Raji (cell line): ENCODE measurements around the gene CS.

Experiments
- POLR2A ChIP-seq: IDR thresholded peaks from 2 replicates; pipeline ENCODE4 v1.6.1; 2011; ENCODE audit warnings: low read depth, low read length, control low read depth; ENCODE audit not compliant: insufficient read depth

CS gene

GRCh38 chr12:56324206-56324605 is 24.1 kb upstream of the CS start:
- TF ChIP-seq POLR2A, result no peak

- no peak for TF ChIP-seq POLR2A
Measured at GRCh38 chr12:56321027-56321426, 20.9 kb upstream of the CS start.

- no peak for TF ChIP-seq POLR2A
Measured at GRCh38 chr12:56317675-56318074, 17.5 kb upstream of the CS start.

- TF ChIP-seq POLR2A, result peak; percentile 93
Measured at GRCh38 chr12:56315622-56316473, 15.7 kb upstream of the CS start, which contains the start of gene CNPY2. Gene CNPY2 (minus strand): TSS chr12:56315988. CDS start chr12:56315217, 771 bp downstream.

GRCh38 chr12:56315249-56315621 is 15.1 kb upstream of the CS start:
- no peak for TF ChIP-seq POLR2A

- no peak for TF ChIP-seq POLR2A
Measured at GRCh38 chr12:56311003-56311402, 10.9 kb upstream of the CS start.

- TF ChIP-seq POLR2A, result no peak
Measured at GRCh38 chr12:56308714-56309113, 8.6 kb upstream of the CS start.

GRCh38 chr12:56307221-56307965 is 7.3 kb upstream of the CS start:
- TF ChIP-seq POLR2A, result no peak

- TF ChIP-seq POLR2A, result no peak
Measured at GRCh38 chr12:56304872-56305590, 4.9 kb upstream of the CS start.

GRCh38 chr12:56304276-56304675 is 4.1 kb upstream of the CS start:
- no peak for TF ChIP-seq POLR2A

GRCh38 chr12:56300644-56301464 is 724 bp upstream of the CS start:
- TF ChIP-seq POLR2A, result no peak

GRCh38 chr12:56299308-56299852 is 750 bp downstream of the CS start:
- no peak; the same call in 1 of the 2 replicates for TF ChIP-seq POLR2A

- no peak for TF ChIP-seq POLR2A
Measured at GRCh38 chr12:56298828-56299227, 1.3 kb downstream of the CS start.

GRCh38 chr12:56297400-56297799 is 2.7 kb downstream of the CS start:
- TF ChIP-seq POLR2A, result no peak
